ENCODE results near the gene LHFPL6. TPM values are rescaled to one million over a fixed set of nuclear protein-coding genes. Genes with fewer than 3 reads are reported as not detected.

LHFPL6 gene
- polyA plus RNA-seq, 3 donors, result 0.14 to 0.59 (median 0.46) TPM

DNA sequence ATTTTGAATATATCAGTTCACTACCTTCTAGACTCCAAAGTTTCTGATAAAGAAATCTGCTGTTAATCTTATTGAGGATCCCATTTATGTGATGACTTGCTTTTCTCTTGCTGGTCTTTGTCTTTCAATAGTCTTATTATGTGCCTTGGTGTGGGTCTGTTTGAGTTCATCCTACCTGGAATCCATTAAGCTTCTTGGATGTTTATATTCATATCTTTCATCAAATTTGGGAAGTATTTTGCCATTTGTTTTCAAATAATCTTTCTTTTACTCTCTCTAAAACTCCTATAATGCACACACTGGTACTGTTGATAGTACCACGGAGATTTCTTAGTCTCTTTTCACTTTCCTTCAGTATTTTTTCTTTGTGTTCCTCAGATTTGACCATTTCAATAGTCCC, 28.3 kb upstream of the LHFPL6 start:
- H3K4me1 Mint-ChIP-seq, result no peaks in the 10 kb centered on the region
- no peak overlapping the region for H3K4me3 Mint-ChIP-seq
- H3K36me3 Mint-ChIP-seq, result no peaks in the 10 kb centered on the region
- 100% methylated on average over 1 of the region's 1 CpG for WGBS (ENCODE audit: insufficient coverage)
- TF ChIP-seq, protein P1, sequence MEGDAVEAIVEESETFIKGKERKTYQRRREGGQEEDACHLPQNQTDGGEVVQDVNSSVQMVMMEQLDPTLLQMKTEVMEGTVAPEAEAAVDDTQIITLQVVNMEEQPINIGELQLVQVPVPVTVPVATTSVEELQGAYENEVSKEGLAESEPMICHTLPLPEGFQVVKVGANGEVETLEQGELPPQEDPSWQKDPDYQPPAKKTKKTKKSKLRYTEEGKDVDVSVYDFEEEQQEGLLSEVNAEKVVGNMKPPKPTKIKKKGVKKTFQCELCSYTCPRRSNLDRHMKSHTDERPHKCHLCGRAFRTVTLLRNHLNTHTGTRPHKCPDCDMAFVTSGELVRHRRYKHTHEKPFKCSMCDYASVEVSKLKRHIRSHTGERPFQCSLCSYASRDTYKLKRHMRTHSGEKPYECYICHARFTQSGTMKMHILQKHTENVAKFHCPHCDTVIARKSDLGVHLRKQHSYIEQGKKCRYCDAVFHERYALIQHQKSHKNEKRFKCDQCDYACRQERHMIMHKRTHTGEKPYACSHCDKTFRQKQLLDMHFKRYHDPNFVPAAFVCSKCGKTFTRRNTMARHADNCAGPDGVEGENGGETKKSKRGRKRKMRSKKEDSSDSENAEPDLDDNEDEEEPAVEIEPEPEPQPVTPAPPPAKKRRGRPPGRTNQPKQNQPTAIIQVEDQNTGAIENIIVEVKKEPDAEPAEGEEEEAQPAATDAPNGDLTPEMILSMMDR (IDR thresholded peaks at IDR 0.05), result no peak
- peaks cover 2 to 11% (median 8%) of the 10 kb centered on the region in 7 donors for H3K9me3 Mint-ChIP-seq
- peaks cover 0 to 6% (median 3%) of the 10 kb centered on the region in 3 donors for H3K27me3 Mint-ChIP-seq (ENCODE audit: low read depth in 3 of 3)
- Histone ChIP-seq H3K36me3 (replicated peaks in 1 of 2; ENCODE audit: control insufficient read depth in 1 of 2, insufficient read depth in 2 of 2, low read length in 2 of 2) (no peaks in the 10 kb centered on the region), H3K9ac (ENCODE audit: insufficient read depth, low read length, poor library complexity, severe bottlenecking) (no peak overlapping the region), H3K4me1 (ENCODE audit: control insufficient read depth in 1 of 2, insufficient read depth in 2 of 2, low read length in 2 of 2) (no peaks in the 10 kb centered on the region), H3K4me2 (replicated peaks; ENCODE audit: extremely low read depth, low read length, poor library complexity, severe bottlenecking) (no peak overlapping the region), H2AFZ (ENCODE audit: insufficient read depth, low read depth, low read length, poor library complexity, severe bottlenecking) (no peak overlapping the region), H4K20me1 (ENCODE audit: insufficient read depth, low read length) (no peaks in the 10 kb centered on the region), H3K27ac (ENCODE audit: low read depth in 1 of 2, low read length in 2 of 2) (no peak overlapping the region), H3K79me2 (ENCODE audit: insufficient read depth, low read length) (no peaks in the 10 kb centered on the region), H3K9me3 (replicated peaks in 1 of 2; ENCODE audit: control insufficient read depth in 1 of 2, insufficient read depth in 1 of 2, low read length in 2 of 2) (no peaks in the 10 kb centered on the region), H3K4me3 (replicated peaks in 1 of 3; ENCODE audit: low read depth in 2 of 3, low read length in 3 of 3) (no peak overlapping the region), H3K27me3 (ENCODE audit: control insufficient read depth in 2 of 2, insufficient read depth in 2 of 2, low read length in 2 of 2) (no peaks in the 10 kb centered on the region)
- no peak overlapping the region for H3K27ac Mint-ChIP-seq
- intact Hi-C loops (cut with micrococcal nuclease), result no loop called here
- no peak for DNase-seq

DNA sequence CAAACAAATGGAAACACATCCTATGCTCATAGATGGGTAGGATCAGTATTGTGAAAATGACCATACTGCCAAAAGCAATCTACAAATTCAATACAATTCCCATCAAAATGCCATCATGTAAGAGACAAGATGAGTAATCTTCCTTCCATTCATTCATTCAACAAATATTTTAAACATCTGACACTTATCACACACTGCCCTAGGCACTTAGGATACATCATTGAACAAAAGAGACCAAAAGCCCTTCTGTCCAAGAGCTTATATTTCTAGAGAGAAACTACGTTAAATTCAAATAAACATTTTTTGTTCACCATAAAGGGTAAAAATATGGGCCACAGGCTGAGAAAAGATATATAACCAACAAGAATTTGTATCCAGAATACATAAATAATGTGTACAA, 20.5 kb upstream of the LHFPL6 start:
- WGBS (ENCODE audit: insufficient coverage), result no CpG with 5 or more reads among the region's 1 CpG
- H3K36me3 Mint-ChIP-seq, result no peaks in the 10 kb centered on the region

More for the DNA sequence above, 20.5 kb upstream of the LHFPL6 start:
- Histone ChIP-seq H3K27ac (ENCODE audit: low read depth in 1 of 2, low read length in 2 of 2) (no peak overlapping the region), H3K9ac (ENCODE audit: insufficient read depth, low read length, poor library complexity, severe bottlenecking) (no peak overlapping the region), H3K4me1 (ENCODE audit: control insufficient read depth in 1 of 2, insufficient read depth in 2 of 2, low read length in 2 of 2) (no peaks in the 10 kb centered on the region), H4K20me1 (ENCODE audit: insufficient read depth, low read length) (no peaks in the 10 kb centered on the region), H3K79me2 (ENCODE audit: insufficient read depth, low read length) (no peaks in the 10 kb centered on the region), H3K36me3 (replicated peaks in 1 of 2; ENCODE audit: control insufficient read depth in 1 of 2, insufficient read depth in 2 of 2, low read length in 2 of 2) (no peaks in the 10 kb centered on the region), H2AFZ (ENCODE audit: insufficient read depth, low read depth, low read length, poor library complexity, severe bottlenecking) (no peak overlapping the region), H3K9me3 (replicated peaks in 1 of 2; ENCODE audit: control insufficient read depth in 1 of 2, insufficient read depth in 1 of 2, low read length in 2 of 2) (no peaks in the 10 kb centered on the region), H3K4me2 (replicated peaks; ENCODE audit: extremely low read depth, low read length, poor library complexity, severe bottlenecking) (no peak overlapping the region), H3K4me3 (replicated peaks in 1 of 3; ENCODE audit: low read depth in 2 of 3, low read length in 3 of 3) (no peak overlapping the region), H3K27me3 (ENCODE audit: control insufficient read depth in 2 of 2, insufficient read depth in 2 of 2, low read length in 2 of 2) (no peaks in the 10 kb centered on the region)
- no peak for DNase-seq
- H3K27ac Mint-ChIP-seq, result no peak overlapping the region
- TF ChIP-seq, protein P1 (IDR thresholded peaks at IDR 0.05), result no peak
- peaks cover 0 to 2% (median 0%) of the 10 kb centered on the region in 7 donors for H3K9me3 Mint-ChIP-seq
- peaks cover 0 to 3% (median 2%) of the 10 kb centered on the region in 3 donors for H3K27me3 Mint-ChIP-seq (ENCODE audit: low read depth in 3 of 3)
- no peak overlapping the region for H3K4me3 Mint-ChIP-seq
- no peaks in the 10 kb centered on the region for H3K4me1 Mint-ChIP-seq
- intact Hi-C loops (cut with micrococcal nuclease), result no loop called here

All from CD14-positive monocyte (primary cell).